Common myeloid progenitor, CD34-positive (primary cell): ENCODE data around the gene RFT1.

Source experiments
- CTCF ChIA-PET: fragments of 350-600 bp; sonication (Branson Sonifier 250); formaldehyde crosslinking; loops from one replicate; lab custom pipeline; 2021; ENCODE audit warnings: antibody characterized with exemption; lab: Charles Lee
- POLR2A ChIA-PET: fragments of 350-600 bp; sonication (Branson Sonifier 250); formaldehyde crosslinking; loops from one replicate; lab custom pipeline; 2021; ENCODE audit warnings: antibody characterized with exemption; lab: Charles Lee
- DNase-seq, 3 donors: peaks; one replicate each; pipeline versions ENCODE4 v3.0.0 to v3.0.0-alpha.2; 2013
- H3K27ac ChIP-seq, 2 experiments: 1 replicate in 1 of 2; 2 replicates in 1 of 2; pipeline ENCODE4 v1.7.0; 2013; ENCODE audit warnings: inconsistent platforms in 2 of 2, low read length in 2 of 2, mild to moderate bottlenecking in 2 of 2, low read depth in 1 of 2, moderate library complexity in 1 of 2; ENCODE audit not compliant: severe bottlenecking in 2 of 2, insufficient read depth in 1 of 2, poor library complexity in 1 of 2
- H3K27me3 ChIP-seq, 5 experiments: replicated peaks in 2 of 5; 1 replicate in 3 of 5; 2 replicates in 2 of 5; pipeline versions ENCODE4 v1.6.1 to v1.7.0; 2013; ENCODE audit warnings: low read length in 4 of 5, mild to moderate bottlenecking in 2 of 5, moderate library complexity in 2 of 5, inconsistent platforms in 1 of 5; ENCODE audit not compliant: insufficient read depth in 5 of 5, control insufficient read depth in 4 of 5
- H3K36me3 ChIP-seq, 4 experiments: 1 replicate in 2 of 4; 2 replicates in 2 of 4; pipeline versions ENCODE4 v1.6.1 to v1.7.0; 2013; ENCODE audit warnings: low read length in 3 of 4, control low read depth in 1 of 4, mild to moderate bottlenecking in 1 of 4; ENCODE audit not compliant: control insufficient read depth in 4 of 4, insufficient read depth in 4 of 4
- H3K4me1 ChIP-seq, 4 experiments: 1 replicate in 3 of 4; 2 replicates in 1 of 4; pipeline versions ENCODE4 v1.6.1 to v1.7.1; 2013; ENCODE audit warnings: low read length in 3 of 4, mild to moderate bottlenecking in 3 of 4, control low read depth in 1 of 4, inconsistent platforms in 1 of 4, moderate library complexity in 1 of 4; ENCODE audit not compliant: control insufficient read depth in 4 of 4, insufficient read depth in 4 of 4; ENCODE audit errors: control extremely low read depth in 1 of 4
- H3K4me3 ChIP-seq, 7 experiments: 1 replicate in 4 of 7; 2 replicates in 3 of 7; pipeline versions ENCODE4 v1.5.1 to v1.7.0; 2013; ENCODE audit warnings: mild to moderate bottlenecking in 7 of 7, low read length in 6 of 7, moderate library complexity in 6 of 7, inconsistent platforms in 2 of 7, low read depth in 2 of 7, control low read depth in 1 of 7; ENCODE audit not compliant: insufficient read depth in 4 of 7, control insufficient read depth in 1 of 7; ENCODE audit errors: extremely low read depth in 1 of 7
- H3K9me3 ChIP-seq, 5 experiments: 1 replicate in 4 of 5; 2 replicates in 1 of 5; pipeline versions ENCODE4 v1.6.1 to v1.7.1; 2013; ENCODE audit warnings: low read length in 4 of 5, mild to moderate bottlenecking in 2 of 5, inconsistent platforms in 1 of 5, low read depth in 1 of 5, moderate library complexity in 1 of 5; ENCODE audit not compliant: control insufficient read depth in 4 of 5, insufficient read depth in 2 of 5; ENCODE audit errors: control extremely low read depth in 1 of 5
- WGBS: methylation state at CpG from one replicate; pipeline ENCODE4 v1.1.5; 2013; ENCODE audit not compliant: insufficient coverage; 5-methylcytosine and 5-hydroxymethylcytosine counted together

RFT1 gene

DNA sequence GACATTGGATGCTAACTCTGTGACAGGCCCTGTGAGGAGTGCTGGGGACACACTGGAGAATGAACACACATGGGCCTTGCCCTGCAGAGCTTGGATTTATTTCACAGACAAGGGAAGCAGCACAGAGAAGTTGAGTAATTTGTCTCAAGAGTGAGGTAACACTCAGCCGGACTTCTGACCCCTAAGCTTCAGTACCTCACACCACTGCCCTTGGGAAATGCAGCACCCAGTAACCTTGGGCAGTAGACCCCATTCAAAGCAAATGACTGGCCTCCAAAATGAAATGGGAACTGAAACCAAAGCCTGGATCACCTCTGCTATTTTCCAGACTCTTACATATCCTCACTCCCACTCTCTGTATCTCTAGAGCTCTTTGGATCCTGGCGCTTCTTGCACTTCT, 37.3 kb downstream of the RFT1 start:
- POLR2A ChIA-PET: no interaction called here
- no peak overlapping the region for H3K4me3 ChIP-seq
- 86% methylated on average over 1 of the region's 2 CpGs for WGBS
- peaks cover 14 to 74% (median 55%) of the 10 kb centered on the region in 4 experiments for H3K36me3 ChIP-seq
- H3K27ac ChIP-seq: no peak overlapping the region
- DNase-seq: no peak
- H3K4me1 ChIP-seq: no peaks in the 10 kb centered on the region
- no peaks in the 10 kb centered on the region for H3K27me3 ChIP-seq
- H3K9me3 ChIP-seq: no peaks in the 10 kb centered on the region
- CTCF ChIA-PET: interaction anchor here (0.7 to 1.5 kb wide), 2 partner anchors 16 to 98 kb away, joined by 3 read pairs; no protein-coding TSS in a partner anchor

- Histone ChIP-seq H3K27ac (no peak overlapping the region), H3K9me3 (no peaks in the 10 kb centered on the region), H3K4me1 (no peaks in the 10 kb centered on the region), H3K27me3 (no peaks in the 10 kb centered on the region), H3K4me3 (no peak overlapping the region), H3K36me3 (peaks cover 14 to 69% (median 51%) of the 10 kb centered on the region in 4 experiments)
- DNase-seq: no peak
- POLR2A ChIA-PET: no interaction called here
- CTCF ChIA-PET: interaction anchor here (1.5 kb wide), 1 partner anchor 16 kb away, joined by 3 read pairs; no protein-coding TSS in a partner anchor
- 96% methylated on average over 11 of the region's 11 CpGs for WGBS
Observed at GRCh38 chr3:53092216-53092615, 38.0 kb downstream of the RFT1 start.

DNA sequence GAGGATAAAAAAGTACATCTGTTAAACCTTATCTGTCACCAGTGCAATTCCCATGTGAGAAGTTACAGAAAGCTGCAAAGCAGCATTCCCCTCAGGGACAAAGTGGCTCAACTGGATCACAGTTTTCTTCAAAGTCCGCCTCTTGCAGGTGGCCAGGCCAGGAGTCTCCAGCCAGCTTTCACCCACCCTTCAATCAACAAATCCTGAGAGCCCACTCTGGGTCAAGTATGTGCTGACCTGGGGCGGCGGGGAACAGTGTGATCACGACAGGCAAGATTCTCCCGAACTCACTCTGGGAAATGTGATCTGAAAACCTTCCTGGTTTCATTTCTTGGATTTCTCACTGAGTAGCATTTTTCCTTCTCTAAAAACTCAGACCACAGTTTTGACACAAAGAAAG, 39.2 kb downstream of the RFT1 start:
- 97% methylated on average over 4 of the region's 5 CpGs for WGBS
- no peak for DNase-seq

GRCh38 chr3:53089511-53089910, 40.7 kb downstream of the RFT1 start:
- WGBS: 96% methylated on average over 4 of the region's 6 CpGs
- H3K4me3 ChIP-seq: no peak overlapping the region
- H3K36me3 ChIP-seq: peaks cover 9 to 61% (median 47%) of the 10 kb centered on the region in 4 experiments
- no peak overlapping the region for H3K27ac ChIP-seq
- no peaks in the 10 kb centered on the region for H3K4me1 ChIP-seq
- no peaks in the 10 kb centered on the region for H3K9me3 ChIP-seq
- ChIA-PET POLR2A (no interaction called here), CTCF (interaction anchor here (1.3 kb wide), 1 partner anchor 14 kb away, joined by 3 read pairs; no protein-coding TSS in a partner anchor)
- H3K27me3 ChIP-seq: no peaks in the 10 kb centered on the region
- no peak for DNase-seq

More for the DNA sequence above, 39.2 kb downstream of the RFT1 start:
- CTCF ChIA-PET: no interaction called here
- H3K4me1 ChIP-seq: no peaks in the 10 kb centered on the region
- H3K27me3 ChIP-seq: no peaks in the 10 kb centered on the region
- H3K9me3 ChIP-seq: no peaks in the 10 kb centered on the region
- peaks cover 14 to 68% (median 50%) of the 10 kb centered on the region in 4 experiments for H3K36me3 ChIP-seq
- H3K27ac ChIP-seq: no peak overlapping the region
- POLR2A ChIA-PET: no interaction called here
- H3K4me3 ChIP-seq: no peak overlapping the region

- POLR2A ChIA-PET: no interaction called here
- Histone ChIP-seq H3K27ac (no peak overlapping the region), H3K4me1 (peaks cover 0 to 3% (median 0%) of the 10 kb centered on the region in 4 experiments), H3K9me3 (no peaks in the 10 kb centered on the region), H3K4me3 (no peak overlapping the region), H3K36me3 (peaks cover 5 to 25% (median 15%) of the 10 kb centered on the region in 4 experiments), H3K27me3 (no peaks in the 10 kb centered on the region)
- no peak for DNase-seq
- 89% methylated on average over 8 of the region's 10 CpGs for WGBS
- CTCF ChIA-PET: no interaction called here
Observed at GRCh38 chr3:53085476-53085875, 44.8 kb downstream of the RFT1 start.

DNA sequence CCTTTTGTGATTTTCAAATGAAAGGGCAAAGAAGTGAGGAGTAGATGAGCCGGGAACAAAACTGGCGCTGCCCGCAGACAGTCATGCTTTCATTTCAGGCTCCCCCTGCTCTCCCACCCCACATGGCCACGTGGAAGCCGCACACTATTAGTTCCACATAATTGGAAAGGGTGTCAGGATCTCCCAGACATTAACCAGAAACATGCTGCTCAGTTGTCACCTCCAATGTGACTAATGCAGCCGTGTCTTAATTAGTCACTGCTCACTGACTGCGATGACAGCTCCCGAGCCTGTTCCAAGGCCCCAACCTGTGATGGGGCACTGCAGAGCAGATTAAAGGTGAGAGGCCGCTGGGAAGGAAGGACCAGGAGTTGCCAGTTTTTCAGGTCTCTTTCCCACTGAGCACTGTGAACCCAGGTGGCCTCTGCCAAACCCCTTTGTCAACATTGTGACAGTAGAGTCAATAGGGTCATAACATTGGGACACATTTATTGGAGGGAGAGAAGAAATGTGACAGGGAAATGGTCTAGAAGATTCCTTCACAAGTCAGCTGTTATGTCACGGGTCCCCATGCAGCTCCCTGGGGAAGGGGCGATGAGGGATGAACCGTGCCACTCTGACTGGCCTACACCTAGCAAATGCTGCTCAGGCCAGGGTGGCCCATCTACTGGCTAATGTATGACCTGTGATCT, 45.8 kb downstream of the RFT1 start:
- 93% methylated on average over 12 of the region's 12 CpGs for WGBS
- peaks cover 0 to 15% (median 5%) of the 10 kb centered on the region in 4 experiments for H3K36me3 ChIP-seq
- peaks cover 0 to 3% (median 0%) of the 10 kb centered on the region in 4 experiments for H3K4me1 ChIP-seq
- H3K9me3 ChIP-seq: no peaks in the 10 kb centered on the region
- H3K27ac ChIP-seq: no peak overlapping the region
- ChIA-PET POLR2A (no interaction called here), CTCF (interaction anchor here (1.0 kb wide), 1 partner anchor 158 kb away, joined by 4 read pairs; no protein-coding TSS in a partner anchor)
- no peaks in the 10 kb centered on the region for H3K27me3 ChIP-seq
- no peak overlapping the region for H3K4me3 ChIP-seq
- no peak for DNase-seq

DNA sequence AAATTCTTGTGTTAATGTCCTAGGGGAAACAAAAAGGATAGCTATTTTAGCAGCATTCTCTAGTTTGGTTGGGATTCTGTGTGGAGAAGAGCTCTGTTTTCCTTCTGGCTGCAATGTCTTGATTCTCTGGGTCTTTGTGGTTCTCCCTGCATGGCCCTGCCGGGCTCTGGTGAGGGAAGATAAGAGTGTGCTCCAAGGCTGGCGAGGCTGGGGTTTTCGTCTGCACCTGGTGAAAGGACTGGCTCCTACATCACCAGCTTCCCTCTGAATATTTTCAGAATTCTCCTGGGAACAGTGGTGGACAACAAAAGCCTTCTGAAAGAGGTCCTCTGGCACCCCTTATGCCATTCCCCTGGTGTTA, 46.3 kb downstream of the RFT1 start:
- CTCF ChIA-PET: interaction anchor here (1.0 to 1.4 kb wide), 3 partner anchors 12 to 192 kb away, joined by 3 to 4 read pairs (median 3); no protein-coding TSS in a partner anchor
- H3K27me3 ChIP-seq: no peaks in the 10 kb centered on the region

More for the DNA sequence above, 46.3 kb downstream of the RFT1 start:
- Histone ChIP-seq H3K27ac (no peak overlapping the region), H3K4me3 (no peak overlapping the region), H3K9me3 (no peaks in the 10 kb centered on the region), H3K36me3 (peaks cover 0 to 10% (median 2%) of the 10 kb centered on the region in 4 experiments), H3K4me1 (peaks cover 0 to 3% (median 0%) of the 10 kb centered on the region in 4 experiments)
- WGBS: no CpG with 5 or more reads among the region's 3 CpGs
- POLR2A ChIA-PET: no interaction called here
- DNase-seq: peak; percentile 30 to 60 (median 43)
